ENCODE data around the gene SLC16A3.

- TF ChIP-seq CTCF (IDR thresholded peaks at IDR 0.05) (no peak), POLR2A (IDR thresholded peaks at IDR 0.05) (no peak)
These were observed 13.3 kb downstream of the SLC16A3 start for GRCh38 chr17:82241926-82242697.
